Activated CD8-positive, alpha-beta memory T cell treated with anti-CD3 and anti-CD28 coated beads, Interleukin-2, amount 50 U/mL, for 24 hours (primary cell): ENCODE measurements around the gene PCOLCE2.
A peak's percentile ranks its signal among the peaks of the same experiment; 100 is the strongest.

Source experiments
- DNase-seq: peaks from one replicate; pipeline ENCODE4 v3.0.0-alpha.2; 2020; ENCODE audit errors: extremely low read depth

The PCOLCE2 gene

GRCh38 chr3:142866841-142867631 lies 21.8 kb downstream of the PCOLCE2 start:
- DNase-seq, result no peak

- no peak for DNase-seq
Observed at GRCh38 chr3:142863930-142864920, 24.7 kb downstream of the PCOLCE2 start.

DNA sequence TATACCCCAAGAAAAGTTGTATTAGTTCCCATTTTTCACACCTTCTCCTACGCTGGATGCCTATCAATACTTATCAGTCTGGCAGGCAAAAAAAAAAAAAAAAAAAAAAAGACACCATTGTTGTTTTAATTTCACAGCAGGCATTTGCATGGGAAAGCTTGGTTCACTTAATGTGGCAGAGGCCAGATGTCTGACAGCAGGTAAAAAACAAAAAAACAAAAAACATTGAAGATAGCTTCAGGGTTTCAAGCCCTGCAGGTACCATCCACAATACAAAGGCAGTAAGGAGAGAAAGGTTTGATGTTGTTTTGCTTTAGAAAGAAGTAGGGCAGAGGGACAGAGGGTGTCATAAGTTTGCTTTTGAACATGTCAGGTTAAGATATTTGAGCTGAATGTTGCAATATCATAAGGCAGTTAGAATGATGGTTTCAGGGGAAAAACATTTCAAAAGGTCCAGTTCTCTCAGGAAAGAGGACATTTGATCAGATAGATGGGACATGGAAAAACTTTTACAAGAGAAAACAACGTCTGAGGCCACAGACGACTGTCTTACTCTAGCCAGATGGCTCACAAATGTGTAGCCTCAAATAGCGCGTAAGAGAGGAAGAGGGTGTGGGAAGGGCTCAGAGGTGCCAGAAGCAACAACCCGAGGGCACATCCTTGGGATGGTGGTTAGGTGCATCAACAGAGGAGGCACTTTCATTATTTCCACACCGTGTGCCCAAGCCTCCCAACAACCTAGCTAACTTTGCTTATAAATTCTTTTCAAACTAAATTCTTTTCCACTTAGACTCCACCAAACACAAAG lies 25.7 kb downstream of the PCOLCE2 start:
- DNase-seq, result no peak

GRCh38 chr3:142861926-142862325 lies 27.0 kb downstream of the PCOLCE2 start:
- no peak for DNase-seq

DNA sequence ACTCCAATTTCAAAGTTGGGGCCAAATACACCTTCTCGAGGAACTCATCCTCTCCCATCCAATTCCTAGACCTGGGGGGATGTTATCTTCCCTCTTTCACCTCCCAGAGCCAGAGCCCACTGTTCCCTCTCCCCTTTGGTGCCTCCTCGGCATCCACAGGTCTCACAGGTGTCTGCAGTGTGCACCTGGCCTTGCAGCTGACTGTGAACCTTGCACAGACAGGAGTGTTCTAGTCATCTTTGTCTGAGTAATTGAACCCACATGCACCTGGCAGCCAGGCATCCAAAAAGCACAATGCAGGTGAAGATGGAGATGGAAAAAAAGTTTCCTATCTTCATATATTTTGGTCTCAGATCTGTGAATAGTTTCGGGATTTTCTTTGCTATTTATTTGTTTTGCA lies 30.8 kb downstream of the PCOLCE2 start:
- no peak for DNase-seq

DNA sequence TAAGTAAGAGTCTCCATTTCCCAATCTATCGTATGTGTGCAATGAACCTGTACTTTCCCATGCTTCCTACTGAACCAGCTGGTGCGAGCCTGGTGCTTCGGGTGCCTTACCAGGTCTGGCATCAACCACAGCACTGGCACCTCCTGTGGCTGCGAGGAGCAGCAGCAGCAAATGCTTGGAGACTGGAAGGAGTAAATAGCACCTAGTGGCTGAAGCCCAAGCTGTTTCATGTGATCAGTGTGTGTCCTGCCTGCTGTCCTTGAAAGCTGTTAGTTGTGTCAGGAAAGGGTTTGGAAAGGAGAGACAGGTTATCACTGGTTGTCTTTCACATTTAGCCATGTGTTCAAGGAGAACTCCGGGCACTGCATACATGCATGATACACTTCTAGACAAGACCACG lies 31.8 kb downstream of the PCOLCE2 start:
- DNase-seq, result no peak

- DNase-seq, result no peak
Observed at GRCh38 chr3:142853270-142854168, 35.4 kb downstream of the PCOLCE2 start.

DNA sequence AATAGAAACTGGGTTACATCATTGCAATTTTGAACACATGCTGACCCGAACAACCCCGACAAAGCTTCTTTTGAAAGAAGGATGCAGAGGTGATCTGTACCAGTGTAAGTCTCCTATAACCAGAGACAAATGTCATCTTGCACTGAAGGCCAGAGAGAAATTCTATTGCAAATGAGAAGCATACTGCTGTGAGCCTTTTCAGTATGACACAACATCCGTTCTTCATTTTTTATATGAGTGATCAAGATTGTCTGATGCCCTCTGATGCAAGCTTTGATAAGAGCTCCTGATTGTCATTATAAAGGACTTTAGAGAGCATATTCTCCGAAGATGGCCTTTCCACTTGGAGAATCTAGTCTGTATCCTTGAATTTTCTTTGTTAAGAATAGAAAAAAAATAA lies 36.9 kb downstream of the PCOLCE2 start:
- no peak for DNase-seq

GRCh38 chr3:142850395-142851023 lies 38.4 kb downstream of the PCOLCE2 start:
- DNase-seq, result no peak

DNA sequence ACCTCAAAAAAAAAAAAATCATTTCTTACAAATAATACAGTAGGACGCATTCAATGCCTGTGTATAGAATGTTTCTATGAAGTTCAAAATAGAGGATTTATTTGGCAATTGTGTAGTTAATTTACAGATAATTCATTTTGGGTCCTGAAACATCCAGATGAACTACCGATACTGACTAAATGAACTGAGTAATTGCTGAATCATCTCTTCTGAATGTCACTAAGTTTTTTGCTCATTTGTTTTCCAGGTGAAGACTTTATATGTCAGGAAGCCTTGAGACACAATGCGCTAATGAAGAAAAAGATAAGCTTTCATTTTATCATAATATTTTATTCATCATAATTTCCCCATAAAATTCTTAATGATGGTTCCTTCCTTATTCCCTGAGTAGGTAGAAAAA lies 39.7 kb downstream of the PCOLCE2 start:
- DNase-seq, result no peak

DNA sequence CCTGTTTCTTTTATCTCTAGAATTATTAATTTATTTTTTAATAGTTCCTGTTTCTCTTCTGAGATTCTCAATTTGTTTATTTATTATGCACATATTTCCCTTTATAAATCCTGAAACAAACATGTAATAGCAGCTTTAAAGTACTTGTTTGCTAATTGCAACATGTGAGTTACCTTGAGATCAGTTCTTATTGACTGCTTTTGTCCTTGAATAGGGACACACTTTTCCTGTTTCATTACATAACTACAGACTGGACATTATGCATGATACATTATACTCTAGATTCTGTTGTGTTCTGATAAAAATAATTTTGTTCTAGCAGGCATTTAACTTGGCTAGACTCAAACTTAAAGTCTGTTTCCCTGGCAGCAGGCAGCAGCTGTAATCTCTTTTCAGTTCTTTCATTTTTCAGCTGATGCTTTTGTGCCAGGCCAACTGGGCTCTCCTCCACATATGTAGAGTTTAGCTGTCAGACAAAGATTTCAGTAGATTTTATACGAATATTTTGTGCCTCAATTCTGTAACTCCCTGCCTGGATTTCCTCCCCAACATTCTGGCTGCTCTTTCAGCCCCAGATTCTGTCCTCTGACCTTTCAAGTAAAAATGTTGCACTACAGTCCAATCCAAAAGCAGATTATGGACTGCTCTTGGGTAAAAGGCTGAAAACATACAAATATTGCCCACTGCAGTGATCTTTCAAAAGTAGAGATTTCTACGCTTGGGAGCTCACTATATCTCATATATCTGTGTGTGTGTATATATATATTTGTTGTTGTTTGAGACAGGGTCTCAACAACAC lies 41.9 kb downstream of the PCOLCE2 start:
- DNase-seq, result no peak

DNA sequence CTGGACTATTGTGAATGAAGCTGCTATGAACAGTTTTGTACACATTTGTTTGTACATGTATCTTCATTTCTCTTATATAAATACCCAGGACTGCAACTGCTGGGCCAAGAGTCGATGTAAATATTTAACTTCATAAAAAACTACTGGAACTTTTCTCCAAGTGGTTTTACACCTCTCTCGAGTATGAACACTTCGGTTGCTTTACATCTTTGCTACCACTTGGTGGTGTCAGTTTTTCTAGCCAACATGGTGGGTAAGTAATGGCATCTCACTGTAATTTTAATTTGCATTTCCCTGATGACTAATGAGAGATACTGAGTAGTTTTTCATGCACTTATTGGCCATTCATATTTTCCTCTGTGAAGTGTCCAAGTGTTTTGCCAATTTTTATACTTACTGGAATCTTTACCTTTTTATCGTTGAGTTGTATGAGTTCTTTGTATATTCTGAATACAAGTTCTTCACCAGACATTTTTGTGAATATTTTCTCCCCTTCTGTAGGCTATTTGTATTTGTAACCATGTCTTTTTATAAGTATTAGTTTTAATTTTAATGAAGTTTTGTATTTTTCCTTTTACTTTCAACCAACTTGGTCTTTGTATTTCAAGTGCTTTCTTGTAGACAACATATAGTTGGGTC lies 44.4 kb downstream of the PCOLCE2 start:
- DNase-seq, result no peak

GRCh38 chr3:142839831-142840230 lies 49.1 kb downstream of the PCOLCE2 start:
- no peak for DNase-seq

GRCh38 chr3:142837526-142837925 lies 51.4 kb downstream of the PCOLCE2 start:
- no peak for DNase-seq

GRCh38 chr3:142828703-142829305 lies 60.1 kb downstream of the PCOLCE2 start:
- peak; percentile 36 for DNase-seq

- no peak for DNase-seq
Observed at GRCh38 chr3:142819179-142819578, 69.7 kb downstream of the PCOLCE2 start.

DNA sequence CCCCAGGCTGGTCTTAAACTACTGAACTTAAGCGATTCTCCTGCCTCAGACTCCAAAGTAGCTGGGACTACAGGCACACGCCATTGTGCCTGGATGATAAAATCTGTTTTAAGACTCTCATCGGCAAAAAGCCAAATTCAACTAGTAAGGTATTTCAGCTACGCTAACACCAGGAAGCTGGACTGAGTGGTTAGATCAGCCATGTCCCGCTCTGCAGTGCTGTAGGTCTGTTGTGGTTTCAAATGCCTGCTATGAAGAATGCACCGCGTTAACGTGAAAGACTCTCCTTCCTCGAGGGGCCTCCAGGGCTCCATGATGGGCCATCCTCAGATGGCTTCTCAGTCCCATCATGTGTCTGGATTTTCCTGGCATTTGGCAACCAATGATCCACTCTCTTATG lies 70.2 kb downstream of the PCOLCE2 start:
- no peak for DNase-seq

GRCh38 chr3:142817897-142818296 lies 71.0 kb downstream of the PCOLCE2 start:
- no peak for DNase-seq

- no peak for DNase-seq
Observed at GRCh38 chr3:142817356-142817755, 71.5 kb downstream of the PCOLCE2 start.
